Activated CD8-positive, alpha-beta memory T cell treated with anti-CD3 and anti-CD28 coated beads for 4 hours (primary cell): ENCODE data around the gene SPIRE2.
"Not testable (repeated sequence)": the region's sequence is repeated elsewhere in the genome, so short reads cannot be mapped to it uniquely, and the experiment has no call there.

Experiments used
- DNase-seq, 2 donors: peaks; one replicate each; pipeline ENCODE4 v3.0.0-alpha.2; 2020; ENCODE audit warnings: low read depth in 2 of 2

The SPIRE2 gene, protein sequence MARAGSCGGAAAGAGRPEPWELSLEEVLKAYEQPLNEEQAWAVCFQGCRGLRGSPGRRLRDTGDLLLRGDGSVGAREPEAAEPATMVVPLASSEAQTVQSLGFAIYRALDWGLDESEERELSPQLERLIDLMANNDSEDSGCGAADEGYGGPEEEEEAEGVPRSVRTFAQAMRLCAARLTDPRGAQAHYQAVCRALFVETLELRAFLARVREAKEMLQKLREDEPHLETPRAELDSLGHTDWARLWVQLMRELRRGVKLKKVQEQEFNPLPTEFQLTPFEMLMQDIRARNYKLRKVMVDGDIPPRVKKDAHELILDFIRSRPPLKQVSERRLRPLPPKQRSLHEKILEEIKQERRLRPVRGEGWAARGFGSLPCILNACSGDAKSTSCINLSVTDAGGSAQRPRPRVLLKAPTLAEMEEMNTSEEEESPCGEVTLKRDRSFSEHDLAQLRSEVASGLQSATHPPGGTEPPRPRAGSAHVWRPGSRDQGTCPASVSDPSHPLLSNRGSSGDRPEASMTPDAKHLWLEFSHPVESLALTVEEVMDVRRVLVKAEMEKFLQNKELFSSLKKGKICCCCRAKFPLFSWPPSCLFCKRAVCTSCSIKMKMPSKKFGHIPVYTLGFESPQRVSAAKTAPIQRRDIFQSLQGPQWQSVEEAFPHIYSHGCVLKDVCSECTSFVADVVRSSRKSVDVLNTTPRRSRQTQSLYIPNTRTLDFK

DNA sequence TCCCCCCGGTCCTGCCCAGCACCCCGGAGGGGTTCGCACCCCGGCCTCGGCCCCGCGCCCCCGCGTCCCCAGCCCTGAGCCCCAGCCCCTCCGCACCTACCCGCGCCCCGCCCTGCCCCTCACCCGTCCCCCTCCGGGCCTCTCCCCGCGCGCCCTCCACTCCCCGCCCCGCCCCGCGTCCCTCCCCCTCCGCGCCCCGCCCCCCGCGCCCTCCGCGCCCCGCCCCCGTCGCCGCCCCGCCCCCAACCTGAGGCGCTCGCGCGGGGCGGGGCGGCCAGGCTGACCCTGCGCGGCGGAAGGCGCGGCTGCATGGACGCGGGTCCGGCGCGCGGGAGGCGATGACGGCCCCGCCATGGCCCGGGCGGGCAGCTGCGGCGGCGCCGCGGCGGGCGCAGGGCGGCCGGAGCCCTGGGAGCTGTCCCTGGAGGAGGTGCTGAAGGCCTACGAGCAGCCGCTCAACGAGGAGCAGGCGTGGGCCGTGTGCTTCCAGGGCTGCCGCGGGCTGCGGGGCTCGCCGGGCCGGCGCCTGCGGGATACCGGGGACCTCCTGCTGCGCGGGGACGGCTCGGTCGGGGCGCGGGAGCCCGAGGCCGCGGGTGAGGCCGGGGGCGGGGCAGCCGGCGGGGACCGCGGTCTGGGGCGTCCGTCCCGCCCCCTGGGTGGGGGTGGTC, at the start of gene SPIRE2:
SPIRE2 (plus strand) TSS at position 277 of the 671 bp plus-strand sequence; CDS start at position 353, 76 bp downstream.
- peak in 1 of 2 donors; percentile 29 for DNase-seq

DNA sequence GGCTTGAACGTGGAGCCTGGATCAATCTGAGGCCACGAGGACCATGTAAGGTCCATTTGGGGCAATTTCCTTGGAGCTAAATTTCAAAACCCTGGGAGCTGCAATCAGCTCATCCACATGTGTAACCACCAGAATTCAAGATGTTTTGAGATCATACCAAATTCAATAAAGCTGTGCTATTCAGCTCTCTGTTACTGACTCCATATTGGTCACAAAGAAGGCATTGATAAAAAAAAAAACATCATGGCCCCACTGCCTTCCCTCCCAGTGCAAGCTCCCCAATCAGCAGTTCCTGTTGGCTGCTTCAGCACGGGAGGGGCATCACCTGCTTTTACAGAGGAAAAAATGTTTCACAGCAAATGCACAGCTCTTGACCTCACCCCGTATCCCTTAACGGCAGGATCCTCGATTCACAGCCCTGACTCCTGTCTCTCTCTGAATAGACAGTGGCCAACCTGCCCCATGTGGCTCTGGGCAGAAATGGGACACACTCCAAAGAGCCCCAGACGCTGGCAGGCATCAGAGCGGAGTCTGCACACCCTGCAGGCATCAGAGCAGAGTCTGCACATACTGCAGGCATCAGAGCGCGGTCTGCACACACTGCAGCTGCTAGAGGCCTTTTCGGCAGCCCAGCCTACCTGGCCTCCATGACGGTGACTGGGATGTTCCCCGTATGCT, 48.9 kb upstream of the SPIRE2 start:
- DNase-seq, result no peak

DNA sequence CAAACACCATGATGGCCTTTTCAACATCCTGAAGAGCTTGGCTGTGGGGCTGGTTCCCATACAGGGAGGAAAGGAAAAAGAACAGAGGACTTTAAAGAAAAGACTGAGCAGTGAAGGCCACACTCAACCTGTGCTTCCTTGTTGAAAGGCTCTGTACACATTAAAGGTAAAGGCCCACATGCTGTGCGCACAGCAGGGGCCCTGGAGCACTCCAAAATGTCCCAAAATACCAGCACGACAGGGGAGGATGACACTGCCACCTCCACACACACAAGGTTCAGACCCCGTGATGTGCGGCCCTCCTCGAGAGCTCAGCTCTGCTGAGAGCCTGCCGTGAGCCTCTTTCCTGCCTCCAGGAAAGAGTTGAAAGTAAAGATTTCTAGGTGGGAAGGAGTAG, 48.4 kb upstream of the SPIRE2 start:
- no peak for DNase-seq

DNA sequence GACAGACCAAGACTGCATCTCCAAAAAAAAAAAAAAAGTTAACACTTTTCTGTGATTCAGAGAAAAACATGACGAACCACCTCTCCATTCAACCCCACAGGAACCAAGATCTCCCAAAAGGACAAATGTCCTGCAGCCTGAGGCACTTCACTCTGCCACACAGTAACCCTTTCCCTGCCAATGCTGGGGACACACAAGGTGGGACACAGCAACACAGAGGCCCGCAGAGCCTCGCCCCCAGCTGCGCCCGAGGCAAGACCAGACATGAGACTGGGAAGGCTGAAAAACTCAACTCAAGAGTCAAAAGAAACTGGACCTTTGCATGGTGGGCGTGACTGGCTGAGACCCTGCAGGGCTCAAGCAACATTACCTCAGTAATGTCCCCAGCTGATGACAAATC, 45.8 kb upstream of the SPIRE2 start:
- no peak for DNase-seq

DNA sequence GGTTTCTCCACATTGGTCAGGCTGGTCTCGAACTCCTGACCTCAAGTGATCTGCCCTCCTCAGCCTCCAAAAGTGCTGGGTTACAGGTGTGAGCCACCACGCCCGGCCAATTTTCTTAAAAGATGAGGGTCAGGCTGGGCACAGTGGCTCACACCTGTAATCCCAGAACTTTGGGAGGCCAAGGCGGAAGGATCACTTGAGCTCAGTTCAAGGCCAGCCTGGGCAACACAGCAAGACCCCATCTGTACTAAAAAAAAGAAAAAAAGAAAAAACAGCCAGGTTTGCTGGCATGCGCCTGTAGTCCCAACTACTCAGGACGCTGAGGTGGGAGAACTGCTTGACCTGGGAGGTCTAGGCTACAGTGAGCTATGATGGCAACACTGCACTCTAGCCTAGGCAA, 44.3 kb upstream of the SPIRE2 start:
- not testable (repeated sequence) for DNase-seq

DNA sequence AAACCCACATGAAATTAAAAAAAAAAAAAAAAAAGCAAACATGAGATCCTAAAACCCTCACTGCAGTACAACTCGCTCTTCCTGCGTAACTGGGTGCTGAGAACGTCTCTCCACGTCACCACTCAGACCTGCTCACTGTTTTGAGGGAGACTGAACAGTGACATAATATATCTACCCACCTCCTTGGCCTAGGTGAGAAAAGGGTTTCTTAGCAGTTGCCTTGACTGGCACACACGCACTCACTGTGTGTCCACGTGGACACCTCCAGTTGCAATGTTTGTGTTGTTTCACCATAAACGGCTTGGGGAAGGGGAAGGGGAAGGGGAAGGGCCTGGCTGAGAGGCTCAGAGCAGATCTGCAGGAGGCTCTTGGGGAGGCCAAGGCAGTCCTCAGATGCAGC, 43.9 kb upstream of the SPIRE2 start:
- DNase-seq, result no peak

DNA sequence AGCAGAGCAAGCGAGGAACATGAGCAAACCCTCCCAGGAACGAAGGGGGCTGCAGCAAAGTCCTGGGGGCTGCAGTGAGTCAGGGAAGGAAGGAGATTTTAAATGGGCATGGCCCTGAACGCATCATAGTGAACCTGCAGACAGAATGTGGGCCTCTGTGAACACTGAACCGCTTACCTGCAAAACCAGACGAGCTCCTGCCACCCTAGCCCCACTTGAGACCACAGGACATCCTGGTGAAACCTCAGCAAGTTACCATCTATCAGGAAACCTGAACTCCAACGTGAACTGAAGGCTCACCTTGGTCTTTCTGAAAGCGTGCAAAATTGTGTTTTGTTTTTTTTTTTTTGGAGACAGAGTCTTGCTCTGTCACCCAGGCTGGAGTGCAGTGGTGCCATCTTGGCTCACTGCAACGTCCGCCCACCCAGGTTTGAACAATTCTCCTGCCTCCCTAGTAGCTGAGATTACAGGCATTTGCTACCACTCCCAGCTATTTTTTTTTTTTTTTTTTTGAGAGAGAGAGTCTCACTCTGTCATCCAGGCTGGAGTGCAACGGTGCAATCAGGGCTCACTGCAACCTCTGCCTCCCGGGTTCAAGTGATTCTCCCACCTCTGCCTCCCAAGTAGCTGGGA, 42.6 kb upstream of the SPIRE2 start:
- no peak for DNase-seq

DNA sequence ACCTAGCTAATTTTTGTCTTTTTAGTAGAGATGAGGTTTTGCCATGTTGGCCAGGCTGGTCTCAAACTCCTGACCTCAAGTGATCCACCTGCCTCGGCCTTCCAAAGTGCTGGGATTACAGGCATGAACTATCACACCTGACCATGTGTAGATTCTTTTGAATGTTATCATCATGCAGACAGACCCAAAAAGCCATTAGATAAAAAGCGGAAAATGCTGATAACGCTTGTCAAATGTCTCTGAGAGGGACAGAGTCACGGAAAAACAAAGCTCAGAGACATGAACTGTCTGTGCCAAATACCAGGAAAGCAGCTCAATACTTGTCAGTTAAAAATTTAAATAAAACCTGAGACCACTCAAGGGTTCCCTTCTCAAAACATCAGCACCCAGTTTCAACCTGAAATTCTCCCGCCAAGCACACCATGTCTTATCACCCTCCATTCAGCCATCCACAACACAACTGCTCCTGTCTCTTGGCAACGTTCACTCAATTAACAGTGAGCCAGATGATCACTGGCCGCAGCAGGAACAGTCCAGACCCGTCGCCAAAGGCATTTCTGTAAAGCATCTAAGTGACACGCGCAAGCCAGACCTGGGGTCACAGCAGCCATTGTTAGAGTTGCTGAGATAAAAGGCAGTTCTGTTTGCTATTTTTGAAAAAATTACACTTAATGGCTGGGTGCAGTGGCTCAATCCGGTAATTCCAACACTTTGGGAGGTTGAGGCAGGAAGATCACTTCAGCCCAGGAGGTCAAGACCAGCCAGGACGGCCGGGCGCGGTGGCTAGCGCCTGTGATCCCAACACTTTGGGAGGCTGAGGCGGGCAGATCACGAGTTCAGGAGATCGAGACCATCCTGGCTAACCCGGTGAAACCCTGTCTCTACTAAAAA, 41.6 kb upstream of the SPIRE2 start:
- no peak for DNase-seq

DNA sequence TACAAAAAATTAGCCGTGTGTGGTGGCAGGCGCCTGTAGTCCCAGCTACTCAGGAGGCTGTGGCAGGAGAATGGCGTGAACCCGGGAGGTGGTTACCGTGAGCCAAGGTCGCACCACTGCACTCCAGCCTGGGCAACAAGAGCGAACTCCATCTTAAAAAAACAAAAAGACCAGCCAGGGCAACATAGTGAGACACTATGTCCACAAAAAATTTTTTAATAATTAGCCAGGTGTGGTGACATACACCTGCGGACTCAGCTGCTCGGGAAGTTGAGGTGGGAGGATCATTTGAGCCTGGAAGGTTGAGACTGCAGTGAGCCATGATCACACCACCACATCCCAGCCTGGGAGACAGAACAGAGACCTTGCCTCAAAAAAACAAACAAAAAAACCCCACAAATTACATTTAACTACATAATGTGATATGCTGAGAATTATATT, 40.9 kb upstream of the SPIRE2 start:
- no peak for DNase-seq

DNA sequence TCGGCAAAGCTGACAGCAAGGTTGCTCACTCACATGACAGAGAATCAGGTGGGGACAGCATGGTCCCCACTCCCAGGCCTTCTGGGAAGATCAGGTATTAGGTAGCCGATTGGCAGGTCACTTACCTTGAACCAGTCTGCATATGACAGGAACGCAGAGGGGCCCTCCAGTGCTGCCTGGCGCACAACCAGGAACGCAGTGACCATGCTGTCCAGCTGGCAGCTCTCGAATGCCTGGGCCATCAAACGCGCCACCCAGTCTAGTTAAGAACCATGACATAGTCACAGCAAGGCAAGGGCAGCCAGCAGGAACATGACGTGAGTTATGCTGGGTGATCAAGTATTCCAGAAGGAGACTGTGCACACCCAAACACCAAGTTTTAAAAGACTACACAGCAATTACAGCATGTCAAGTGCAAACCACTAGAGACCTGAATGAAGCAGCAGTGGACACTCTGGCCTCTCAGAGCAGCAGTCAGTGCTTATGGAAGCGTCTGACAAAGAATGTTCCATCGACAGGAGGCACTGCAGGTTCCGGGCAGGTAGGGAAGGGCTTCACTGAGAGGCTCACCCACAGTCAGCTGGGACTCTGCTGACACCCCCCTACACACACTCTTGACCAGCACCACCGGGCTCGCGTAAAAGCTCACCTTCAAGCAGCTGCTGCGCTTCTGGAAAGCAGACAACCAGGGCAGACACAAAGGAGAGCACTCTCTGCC, 36.8 kb upstream of the SPIRE2 start:
- DNase-seq, result no peak

DNA sequence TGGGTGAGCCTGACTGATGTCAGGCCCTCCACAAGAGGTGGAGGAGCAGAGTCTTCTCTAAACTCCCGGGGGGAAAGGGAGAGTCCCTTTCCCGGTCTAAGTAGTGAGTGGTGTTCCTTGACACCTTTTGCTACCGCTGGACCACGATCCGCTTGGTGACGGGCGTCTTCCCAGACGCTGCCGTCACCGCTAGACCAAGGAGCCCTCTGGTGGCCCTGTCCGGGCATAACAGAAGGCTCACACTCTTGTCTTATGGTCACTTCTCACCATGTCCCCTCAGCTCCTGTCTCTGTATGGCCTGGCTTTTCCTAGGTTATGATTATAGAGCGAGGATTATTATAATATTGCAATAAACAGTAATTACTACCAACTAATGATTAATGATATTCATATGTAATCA, 35.2 kb upstream of the SPIRE2 start:
- DNase-seq, result peak; percentile 23 to 33

DNA sequence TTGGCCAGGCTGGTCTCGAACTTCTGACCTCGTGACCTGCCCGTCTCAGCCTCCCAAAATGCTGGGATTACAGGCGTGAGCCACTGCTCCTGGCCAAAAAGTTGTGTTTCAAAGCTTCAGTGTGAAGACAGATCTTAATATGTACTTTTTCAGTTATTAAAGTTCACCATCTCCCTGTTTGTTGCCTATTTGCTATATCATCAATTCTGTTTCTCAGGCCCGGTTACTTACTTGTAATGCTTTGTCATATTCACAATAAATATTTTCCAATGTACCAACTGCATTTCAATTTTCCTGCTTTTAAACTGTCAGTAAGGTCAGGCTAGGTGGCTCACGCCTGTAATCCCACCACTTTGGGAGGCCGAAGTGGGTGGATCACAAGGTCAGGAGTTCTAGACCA, 34.3 kb upstream of the SPIRE2 start:
- DNase-seq, result no peak

DNA sequence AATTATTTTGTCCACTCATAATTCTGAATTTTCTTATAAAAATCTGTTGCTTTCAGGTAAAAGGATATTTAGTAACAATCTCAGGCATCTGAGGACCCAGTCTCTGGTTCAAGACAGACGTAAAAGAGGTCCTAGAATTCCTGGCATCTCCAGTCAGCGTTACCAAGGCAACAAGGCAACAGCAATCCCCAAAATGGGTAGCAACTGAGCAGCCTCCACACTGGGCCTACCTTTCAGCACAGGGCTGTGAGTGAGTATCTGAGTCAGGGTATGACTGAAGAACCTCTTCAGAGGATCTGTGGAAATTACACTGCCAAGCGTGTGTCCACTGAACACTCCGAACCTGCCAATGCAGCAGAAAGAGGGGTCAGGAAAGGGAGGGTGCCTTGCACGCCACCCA, 32.6 kb upstream of the SPIRE2 start:
- no peak for DNase-seq

DNA sequence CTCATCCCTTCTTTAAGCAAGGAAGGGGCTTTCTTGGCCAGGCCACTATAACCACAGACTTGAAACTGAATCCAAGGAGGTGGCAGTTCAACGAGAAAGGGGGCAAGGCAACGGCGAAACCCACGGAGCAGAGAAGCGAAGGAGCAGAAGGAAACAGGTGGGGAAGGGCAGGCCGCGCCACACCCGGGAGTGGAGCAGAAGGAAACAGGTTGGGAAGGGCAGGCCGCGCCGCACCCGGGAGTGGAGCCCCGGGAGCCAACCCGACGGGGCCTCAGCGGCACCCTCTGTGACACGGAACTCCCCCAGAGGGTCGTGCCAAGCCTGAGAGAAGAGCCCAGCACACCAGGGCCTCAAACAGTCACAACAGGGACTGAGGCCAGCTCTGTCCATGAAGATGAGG, 32.2 kb upstream of the SPIRE2 start:
- DNase-seq, result no peak

DNA sequence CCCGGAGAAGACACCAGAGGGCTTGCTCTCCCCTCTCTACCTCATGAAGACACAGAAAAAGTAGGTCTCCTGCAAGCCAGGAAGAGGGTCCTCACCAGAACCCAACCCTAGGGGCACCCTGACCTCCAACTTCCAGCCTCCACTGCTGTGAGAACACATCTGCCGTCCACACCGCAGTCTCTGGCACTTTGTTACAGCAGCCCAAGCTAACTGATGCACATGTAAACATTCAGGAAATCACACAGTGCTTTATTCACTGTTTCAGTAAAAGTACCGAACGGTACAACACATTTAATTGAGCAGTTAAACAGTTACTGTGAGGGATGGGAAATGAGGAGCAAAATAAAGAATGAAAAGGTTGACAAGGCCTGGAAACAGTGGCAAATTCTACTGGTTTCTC, 30.1 kb upstream of the SPIRE2 start:
- no peak for DNase-seq

DNA sequence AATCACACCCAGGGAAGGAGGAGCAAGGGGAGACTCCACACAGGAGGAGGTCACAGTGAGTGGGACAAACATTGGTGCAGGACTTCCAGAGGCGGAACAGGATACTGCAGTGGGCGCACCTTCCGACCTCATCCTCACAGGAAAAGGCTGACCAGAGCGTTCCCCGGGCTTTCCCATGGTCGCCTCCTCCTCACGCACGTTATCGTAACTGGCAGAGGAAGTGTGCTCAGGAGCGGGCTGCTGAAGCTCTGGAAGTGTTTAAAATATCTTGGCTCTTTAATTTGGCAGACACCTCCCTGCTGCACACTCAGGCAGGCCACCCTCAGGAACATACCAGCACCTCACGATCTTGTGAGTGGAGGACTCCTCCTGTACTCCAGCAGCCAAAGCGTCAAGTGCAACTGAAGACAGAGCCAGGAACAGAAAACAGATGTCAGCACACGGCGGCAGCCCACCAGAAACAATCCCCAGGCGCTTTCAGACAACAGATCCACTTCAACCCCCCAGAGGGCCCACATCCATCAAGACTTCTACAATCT, 29.4 kb upstream of the SPIRE2 start:
- DNase-seq, result no peak

DNA sequence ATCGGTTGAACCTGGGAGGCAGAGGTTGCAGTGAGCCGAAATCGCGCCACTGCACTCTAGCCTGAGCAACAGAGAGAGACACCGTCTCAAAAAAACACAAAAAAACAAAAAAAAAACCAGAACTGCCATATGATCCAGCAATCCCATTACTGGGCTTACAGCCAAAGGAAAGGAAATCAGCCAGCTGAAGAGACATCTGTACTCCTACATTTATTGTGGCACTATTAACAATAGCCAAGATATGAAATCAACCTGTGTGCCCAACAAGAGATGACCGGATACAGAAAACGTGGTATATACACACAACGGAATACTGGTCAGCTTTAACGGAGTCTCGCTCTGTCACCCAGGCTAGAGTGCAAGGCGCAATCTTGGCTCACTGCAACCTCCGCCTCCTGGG, 26.5 kb upstream of the SPIRE2 start:
- no peak for DNase-seq

DNA sequence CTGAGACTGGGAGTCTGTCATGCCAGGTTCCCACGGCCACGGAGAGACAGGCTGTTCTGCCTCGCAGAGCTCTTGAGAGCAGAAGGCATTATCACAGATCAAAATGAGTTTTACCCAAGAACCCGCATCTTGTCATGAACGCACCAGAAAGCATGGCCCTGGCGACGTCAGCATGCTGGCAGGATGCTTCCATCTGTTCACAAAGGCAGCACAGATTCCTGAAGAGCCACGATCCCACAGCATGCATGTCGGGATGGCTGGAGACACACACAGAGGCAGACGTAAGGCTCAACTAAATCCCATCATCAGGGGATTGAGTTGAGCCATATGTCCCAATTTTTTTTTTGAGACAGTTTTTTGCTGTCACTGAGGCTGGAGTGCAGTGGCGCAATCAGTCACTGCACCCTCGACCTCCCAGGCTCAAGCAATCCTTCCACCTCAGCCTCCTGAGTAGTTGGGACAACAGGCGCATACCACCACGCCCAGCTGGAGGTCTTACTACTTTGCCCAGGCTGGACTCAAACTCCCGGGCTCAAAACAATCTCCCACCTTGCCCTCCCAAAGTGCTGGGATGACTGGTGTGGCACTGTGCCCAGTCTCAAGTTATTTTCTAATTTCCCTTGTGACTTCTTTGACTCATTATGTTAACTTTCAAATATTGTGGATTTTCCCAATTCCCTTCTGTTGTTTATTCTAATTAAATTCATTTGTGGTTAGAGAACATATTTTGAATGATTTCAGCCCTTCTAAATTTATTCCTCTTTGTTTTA, 23.0 kb upstream of the SPIRE2 start:
- DNase-seq, result no peak
